Cardiac muscle cell (in vitro differentiated cells and primary cell): ENCODE results near the gene ID2. TPM values are rescaled to one million over a fixed set of nuclear protein-coding genes. Genes with fewer than 3 reads are reported as not detected.

ENCODE experiments used
- DNase-seq, 2 donors: peaks; one replicate each; pipeline versions ENCODE4 v3.0.0 to v3.0.0-alpha.2; 2010 to 2017; ENCODE audit warnings: low read depth in 1 of 2, low spot score in 1 of 2
- H3K27ac ChIP-seq: fragments of 200-600 bp; sonication (generic); 2 replicates; pipeline ENCODE4 v1.5.1; 2016
- H3K27me3 ChIP-seq: fragments of 200-600 bp; sonication (generic); 2 replicates; pipeline ENCODE4 v1.6.0; 2016; ENCODE audit warnings: control low read depth
- H3K36me3 ChIP-seq: fragments of 200-600 bp; sonication (generic); 2 replicates; pipeline ENCODE4 v1.5.1; 2016; ENCODE audit warnings: control low read depth
- H3K4me1 ChIP-seq: fragments of 200-600 bp; sonication (generic); 2 replicates; pipeline ENCODE4 v1.8.1; 2017; ENCODE audit warnings: low read depth, mild to moderate bottlenecking, mixed run types
- H3K4me3 ChIP-seq: fragments of 200-600 bp; sonication (generic); 2 replicates; pipeline ENCODE4 v1.5.1; 2016; ENCODE audit warnings: mild to moderate bottlenecking
- H3K9me3 ChIP-seq: fragments of 200-600 bp; sonication (generic); 2 replicates; pipeline ENCODE4 v1.5.1; 2017; ENCODE audit warnings: low read depth, mild to moderate bottlenecking, control low read depth
- CTCF ChIP-seq: IDR thresholded peaks from 2 replicates; pipeline ENCODE4 v1.5.1; 2012; ENCODE audit warnings: low read depth, mild to moderate bottlenecking, low read length
- polyA plus RNA-seq: library from polyadenylated mRNA; unstranded; fragments of >200 nt; fragmentation: Nextera tagmentation; extraction: Ambion mirVana; gene quantifications from 2 replicates; pipeline ENCODE4 v1.2.1, GENCODE V29; 2016
- total RNA-seq: library from RNA; depleted of rRNA; stranded (reverse); fragments of >200 nt; gene quantifications from 2 replicates; pipeline ENCODE4 v1.2.3, GENCODE V29; 2016

ID2 gene
- total and polyA plus RNA-seq, 2 experiments from 2014 or later = 409 to 780 TPM

DNA sequence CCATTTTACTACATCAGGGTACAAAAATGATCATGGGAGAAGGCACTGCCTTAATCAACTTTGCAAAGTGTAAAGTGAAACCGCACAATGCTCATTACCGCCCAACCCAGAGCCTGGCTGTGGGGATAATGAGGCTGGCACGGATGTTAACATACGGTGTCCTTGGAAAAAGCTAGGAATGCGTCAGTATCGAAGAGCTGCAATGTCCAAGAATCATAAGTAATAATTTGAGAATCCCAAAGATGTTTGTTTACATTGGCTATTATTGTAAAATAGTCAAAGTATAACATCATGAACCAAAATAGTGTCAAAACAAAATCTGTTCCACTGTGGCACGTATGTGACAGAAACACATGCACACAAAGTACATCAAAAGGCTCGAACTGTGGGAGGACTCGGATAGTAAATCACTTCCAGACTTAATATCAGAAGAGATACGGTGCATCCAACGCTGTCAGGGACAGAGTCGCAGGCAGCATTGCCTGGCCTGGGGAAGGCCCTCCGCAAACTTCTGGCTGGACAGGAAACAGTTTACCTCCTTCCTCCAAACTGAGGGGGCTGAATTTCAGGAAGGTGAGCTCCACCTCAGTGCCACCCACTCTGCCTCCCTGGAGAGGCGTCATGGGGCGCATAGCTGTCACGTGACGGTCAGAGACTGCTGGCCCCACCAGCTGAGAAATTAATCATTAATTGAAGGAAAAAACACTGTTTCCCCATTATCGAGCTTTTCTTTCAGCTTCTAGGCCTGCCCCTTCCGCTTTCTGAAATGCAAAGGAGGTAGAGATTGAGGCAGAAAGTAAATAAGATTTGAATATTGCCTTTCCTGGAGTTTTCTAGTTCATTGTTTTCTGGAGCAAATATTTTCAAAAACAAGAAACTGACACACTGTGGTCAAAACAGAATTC, 1.8 kb upstream of the ID2 start:
- peak overlapping the region; percentile 100 for H3K27ac ChIP-seq
- H3K9me3 ChIP-seq = no peaks in the 10 kb centered on the region
- DNase-seq = peak; percentile 29 to 56
- peak overlapping the region; percentile 38 for H3K4me3 ChIP-seq
- H3K4me1 ChIP-seq = peaks cover 29% of the 10 kb centered on the region
- no peak for TF ChIP-seq CTCF
- H3K27me3 ChIP-seq = no peaks in the 10 kb centered on the region
- H3K36me3 ChIP-seq = no peaks in the 10 kb centered on the region

GRCh38 chr2:8680822-8681760, 765 bp upstream of the ID2 start:
- H3K27ac ChIP-seq = peak overlapping the region; percentile 100
- TF ChIP-seq CTCF = no peak
- no peaks in the 10 kb centered on the region for H3K27me3 ChIP-seq
- peak overlapping the region; percentile 38 for H3K4me3 ChIP-seq
- no peaks in the 10 kb centered on the region for H3K9me3 ChIP-seq
- peaks cover 21% of the 10 kb centered on the region for H3K4me1 ChIP-seq
- H3K36me3 ChIP-seq = no peaks in the 10 kb centered on the region
- peak; percentile 87 to 89 for DNase-seq

DNA sequence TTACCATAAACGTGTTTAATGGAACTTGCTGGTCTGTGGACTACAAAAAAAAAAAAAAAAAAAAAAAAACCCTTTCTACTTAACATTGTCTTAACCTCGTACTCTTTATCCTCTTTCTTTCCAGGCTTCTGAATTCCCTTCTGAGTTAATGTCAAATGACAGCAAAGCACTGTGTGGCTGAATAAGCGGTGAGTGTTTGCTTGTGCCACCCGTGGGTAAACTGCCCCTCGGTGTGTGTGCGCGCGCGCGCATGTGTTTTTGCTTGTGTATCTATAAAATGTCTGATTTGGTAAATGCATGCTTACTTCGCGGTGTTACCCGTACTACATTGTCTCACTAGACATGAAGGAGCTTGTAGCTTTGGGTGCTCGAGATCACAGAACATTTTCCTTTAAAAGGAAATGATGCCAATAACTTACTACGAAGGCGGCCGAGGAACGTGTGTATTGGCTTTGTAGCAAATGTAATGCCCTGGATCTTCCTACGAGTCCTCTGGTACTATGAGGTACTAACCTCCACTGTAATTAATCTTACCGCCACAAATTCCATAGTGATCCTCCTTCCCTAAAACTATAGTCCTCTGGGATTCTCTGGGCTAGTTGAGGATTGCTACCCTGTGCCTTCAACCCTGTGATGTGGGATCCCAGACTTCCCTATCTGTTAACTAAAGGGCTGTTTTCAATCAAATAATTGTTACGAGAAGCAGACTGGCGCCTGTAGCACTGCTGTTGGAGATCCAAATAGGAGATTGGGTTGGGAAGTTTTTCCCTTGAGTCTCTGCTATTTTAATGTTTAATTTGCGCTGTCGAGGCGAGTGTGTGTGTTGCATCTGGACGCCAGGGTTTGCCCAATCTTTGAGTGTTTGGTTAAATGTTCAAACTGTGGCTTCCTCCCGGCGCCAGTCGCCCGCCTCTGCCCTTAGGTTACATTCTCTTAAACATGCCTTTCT, 1.1 kb downstream of the ID2 start:
- DNase-seq = peak; percentile 51 to 53
- Histone ChIP-seq H3K36me3 (no peaks in the 10 kb centered on the region), H3K4me1 (peaks cover 13% of the 10 kb centered on the region), H3K27me3 (no peaks in the 10 kb centered on the region), H3K27ac (peak overlapping the region; percentile 81), H3K4me3 (peak overlapping the region; percentile 78), H3K9me3 (no peaks in the 10 kb centered on the region)
- no peak for TF ChIP-seq CTCF

- Histone ChIP-seq H3K27me3 (no peaks in the 10 kb centered on the region), H3K9me3 (no peaks in the 10 kb centered on the region), H3K4me1 (peaks cover 13% of the 10 kb centered on the region), H3K4me3 (peak overlapping the region; percentile 78), H3K27ac (peak overlapping the region; percentile 81), H3K36me3 (no peaks in the 10 kb centered on the region)
- DNase-seq = peak; percentile 43 to 61
- no peak for TF ChIP-seq CTCF
These were observed 2.7 kb downstream of the ID2 start for GRCh38 chr2:8684540-8684877.
